ENCODE data around the gene TGIF2.

DNA sequence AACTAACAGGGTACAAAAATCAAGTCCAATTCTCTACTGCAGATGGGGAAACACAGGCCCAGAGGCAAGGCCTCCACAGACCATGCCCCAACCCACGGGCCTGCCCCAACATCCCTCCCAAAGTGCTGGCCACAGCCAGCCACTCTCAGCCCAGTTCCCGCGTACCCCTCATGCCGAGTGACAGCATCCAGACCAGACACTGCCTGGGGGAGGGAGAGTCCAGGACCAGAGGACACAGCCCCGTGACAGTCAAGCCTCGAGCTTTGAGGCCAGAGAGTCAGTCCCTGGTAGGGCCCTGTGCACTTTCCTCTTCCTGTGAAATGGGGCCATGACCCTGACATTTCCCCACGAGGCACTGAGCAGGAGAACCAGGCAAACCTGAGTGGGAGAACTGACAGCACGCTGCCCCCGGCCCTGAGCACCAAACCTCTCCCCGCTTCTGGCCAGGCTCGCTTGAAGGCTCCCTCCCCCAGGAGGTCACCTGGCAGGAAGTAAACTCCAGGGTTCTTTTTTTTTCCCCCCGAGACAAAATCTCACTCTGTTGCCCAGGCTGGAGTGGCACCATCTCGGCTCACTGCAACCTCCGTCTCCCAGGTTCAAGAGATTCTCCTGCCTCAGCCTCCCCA is 27.2 kb upstream of the TGIF2 start:
- TF ChIP-seq POLR2A (IDR thresholded peaks at IDR 0.05), result no peak
- TF ChIP-seq, protein P1, sequence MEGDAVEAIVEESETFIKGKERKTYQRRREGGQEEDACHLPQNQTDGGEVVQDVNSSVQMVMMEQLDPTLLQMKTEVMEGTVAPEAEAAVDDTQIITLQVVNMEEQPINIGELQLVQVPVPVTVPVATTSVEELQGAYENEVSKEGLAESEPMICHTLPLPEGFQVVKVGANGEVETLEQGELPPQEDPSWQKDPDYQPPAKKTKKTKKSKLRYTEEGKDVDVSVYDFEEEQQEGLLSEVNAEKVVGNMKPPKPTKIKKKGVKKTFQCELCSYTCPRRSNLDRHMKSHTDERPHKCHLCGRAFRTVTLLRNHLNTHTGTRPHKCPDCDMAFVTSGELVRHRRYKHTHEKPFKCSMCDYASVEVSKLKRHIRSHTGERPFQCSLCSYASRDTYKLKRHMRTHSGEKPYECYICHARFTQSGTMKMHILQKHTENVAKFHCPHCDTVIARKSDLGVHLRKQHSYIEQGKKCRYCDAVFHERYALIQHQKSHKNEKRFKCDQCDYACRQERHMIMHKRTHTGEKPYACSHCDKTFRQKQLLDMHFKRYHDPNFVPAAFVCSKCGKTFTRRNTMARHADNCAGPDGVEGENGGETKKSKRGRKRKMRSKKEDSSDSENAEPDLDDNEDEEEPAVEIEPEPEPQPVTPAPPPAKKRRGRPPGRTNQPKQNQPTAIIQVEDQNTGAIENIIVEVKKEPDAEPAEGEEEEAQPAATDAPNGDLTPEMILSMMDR (IDR thresholded peaks at IDR 0.05), result no peak

Measured in adrenal gland (tissue), 5 donors.